ENCODE measurements around the gene GNL1.

The GNL1 gene

DNA sequence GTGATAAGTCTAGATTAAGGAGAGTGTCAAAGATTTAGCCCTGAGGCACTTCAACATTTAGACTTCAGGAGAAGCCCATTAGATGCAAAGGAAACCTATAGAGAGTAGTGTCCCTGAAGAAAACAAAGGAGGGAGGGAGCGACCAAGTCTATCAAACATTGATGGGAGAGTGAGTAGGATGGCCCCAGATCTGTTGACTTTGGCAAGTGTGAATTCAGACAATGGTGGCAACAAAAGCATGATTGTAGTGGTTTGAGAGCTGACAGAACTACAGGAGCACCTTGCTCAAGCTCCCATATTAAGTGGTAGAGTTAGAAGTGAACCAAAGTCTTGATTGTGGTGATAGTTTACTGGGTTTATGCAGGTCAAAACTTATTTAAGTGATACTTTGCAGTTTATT lies 14.0 kb upstream of the GNL1 start:
- in situ Hi-C loops (cut with MboI; ENCODE audit: low sequenced_read_pairs): no loop called here

GRCh38 chr6:30568245-30568644 lies 12.0 kb upstream of the GNL1 start:
- in situ Hi-C loops (cut with MboI; ENCODE audit: low sequenced_read_pairs): no loop called here

- in situ Hi-C loops (cut with MboI; ENCODE audit: low sequenced_read_pairs): no loop called here
Measured at GRCh38 chr6:30565772-30566171, 9.5 kb upstream of the GNL1 start.

DNA sequence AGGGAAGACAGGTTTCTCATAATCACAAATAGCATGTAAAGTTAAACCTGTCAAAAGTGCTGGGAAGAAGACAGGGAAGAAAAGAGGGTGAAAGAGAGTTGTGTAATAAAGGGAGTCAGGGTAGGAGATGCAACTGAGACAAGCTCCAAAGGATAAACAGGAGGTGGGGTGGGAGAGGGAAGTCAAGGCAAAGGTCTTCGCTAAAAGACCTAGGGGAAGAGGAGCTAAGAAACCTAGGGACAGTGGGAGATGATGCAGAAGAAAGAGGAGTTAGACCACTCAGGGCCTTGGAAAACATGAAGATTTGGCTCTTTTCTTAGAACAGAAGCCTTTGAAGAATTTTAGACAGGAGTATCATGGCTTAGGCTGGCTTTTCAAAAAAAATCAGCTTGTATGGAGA lies 7.8 kb upstream of the GNL1 start:
- in situ Hi-C loops (cut with MboI; ENCODE audit: low sequenced_read_pairs): no loop called here

- in situ Hi-C loops (cut with MboI; ENCODE audit: low sequenced_read_pairs): no loop called here
Measured at GRCh38 chr6:30562470-30563425, 6.5 kb upstream of the GNL1 start.

- in situ Hi-C loops (cut with MboI; ENCODE audit: low sequenced_read_pairs): no loop called here
Measured at GRCh38 chr6:30560930-30561329, 4.6 kb upstream of the GNL1 start.

DNA sequence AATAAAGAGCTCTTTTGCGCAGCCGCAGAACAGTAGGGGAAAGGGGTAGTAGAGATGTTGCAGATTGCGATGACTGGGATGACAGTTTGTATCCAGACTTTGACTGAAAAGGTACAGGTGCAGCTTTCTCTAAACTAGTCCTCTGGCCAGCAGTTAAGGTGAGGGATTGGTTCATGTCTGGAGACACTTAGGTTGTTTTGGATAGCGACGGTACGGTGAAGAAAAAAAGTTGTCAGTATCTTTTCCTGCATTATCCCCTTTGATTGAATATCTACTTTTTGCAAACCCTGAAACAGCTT lies 1.3 kb upstream of the GNL1 start:
- in situ Hi-C loops (cut with MboI; ENCODE audit: low sequenced_read_pairs): no loop called here

- in situ Hi-C loops (cut with MboI; ENCODE audit: low sequenced_read_pairs): no loop called here
Measured at GRCh38 chr6:30556906-30557682, 805 bp upstream of the GNL1 start, which contains the start of gene PRR3. TSS of gene PRR3 (plus strand) at chr6:30557295. CDS start at chr6:30557345, 50 bp downstream.

DNA sequence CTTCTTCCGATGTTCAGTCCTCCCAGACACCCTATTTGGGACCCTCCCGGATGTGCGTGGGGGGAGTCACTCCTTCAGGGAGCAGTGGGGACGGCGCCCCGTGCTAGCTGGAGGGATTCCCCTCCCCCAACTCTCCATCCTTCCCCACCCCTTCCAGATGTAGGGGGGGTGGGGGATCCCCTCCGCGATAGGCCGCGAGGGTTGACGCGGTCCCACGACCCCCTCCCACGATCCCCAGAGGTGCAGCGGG lies 548 bp downstream of the GNL1 start:
- in situ Hi-C loops (cut with MboI; ENCODE audit: low sequenced_read_pairs): no loop called here

DNA sequence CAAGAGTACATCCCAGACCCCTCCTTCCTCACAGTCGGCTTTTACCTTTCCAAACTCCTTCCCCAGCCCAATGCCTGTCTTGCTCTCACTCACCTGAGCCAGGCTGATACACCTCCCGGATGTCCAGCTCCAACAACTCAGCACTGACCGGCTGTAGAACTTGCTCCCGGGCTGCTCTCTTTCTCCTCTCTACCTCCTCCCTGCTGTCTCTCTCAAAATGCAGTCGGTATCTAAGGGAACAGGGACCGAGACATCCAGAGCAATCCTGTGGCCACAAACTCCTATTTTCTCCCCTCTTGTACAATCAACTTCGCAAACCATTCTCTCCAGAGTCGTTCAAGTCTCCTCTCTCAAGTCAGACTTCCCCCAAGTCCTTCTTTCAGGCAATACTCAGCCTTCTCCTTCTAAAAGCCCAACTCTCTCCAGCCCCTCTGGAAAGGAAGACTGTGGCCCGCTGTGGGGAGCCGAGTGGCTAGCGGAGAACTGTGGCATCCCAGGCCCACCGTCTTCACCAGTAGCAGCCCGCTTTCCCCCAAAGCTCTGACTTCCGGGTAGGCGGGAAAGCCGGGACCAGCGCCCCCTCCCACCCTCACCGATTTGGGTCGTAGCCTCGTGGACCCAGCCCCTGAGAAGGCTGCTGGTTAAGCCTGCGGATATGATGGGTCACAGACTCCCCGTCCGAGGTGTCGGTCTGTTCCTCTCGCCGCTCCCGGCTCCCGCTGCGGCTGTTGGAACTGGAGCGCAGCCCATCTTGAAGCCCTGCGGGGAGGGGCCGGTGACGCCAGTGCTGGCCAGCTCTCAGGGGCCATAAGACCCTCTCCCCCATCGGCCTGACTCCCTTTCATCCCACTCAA lies 1.1 kb downstream of the GNL1 start:
- in situ Hi-C loops (cut with MboI; ENCODE audit: low sequenced_read_pairs): no loop called here

DNA sequence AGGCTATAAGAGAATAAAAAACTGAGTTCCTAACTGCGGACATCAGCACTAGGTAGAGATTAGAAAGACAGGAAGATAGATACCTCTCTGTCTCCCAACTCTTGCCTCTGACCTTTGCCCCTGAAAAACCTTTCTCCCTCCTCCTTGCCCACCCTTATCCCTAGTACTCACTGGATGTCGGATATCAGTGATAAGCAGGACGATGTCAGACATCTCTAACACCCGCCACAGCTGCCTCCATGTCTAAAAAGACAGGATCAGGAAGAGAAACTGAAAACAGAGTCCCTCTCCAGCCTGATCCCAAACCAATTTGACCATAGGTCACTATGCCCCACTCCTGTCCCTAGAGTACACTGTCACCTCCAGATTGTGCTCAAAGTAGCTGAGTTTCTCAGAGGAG lies 1.9 kb downstream of the GNL1 start:
- in situ Hi-C loops (cut with MboI; ENCODE audit: low sequenced_read_pairs): no loop called here

- in situ Hi-C loops (cut with MboI; ENCODE audit: low sequenced_read_pairs): no loop called here
Measured at GRCh38 chr6:30548375-30548774, 7.9 kb downstream of the GNL1 start.

DNA sequence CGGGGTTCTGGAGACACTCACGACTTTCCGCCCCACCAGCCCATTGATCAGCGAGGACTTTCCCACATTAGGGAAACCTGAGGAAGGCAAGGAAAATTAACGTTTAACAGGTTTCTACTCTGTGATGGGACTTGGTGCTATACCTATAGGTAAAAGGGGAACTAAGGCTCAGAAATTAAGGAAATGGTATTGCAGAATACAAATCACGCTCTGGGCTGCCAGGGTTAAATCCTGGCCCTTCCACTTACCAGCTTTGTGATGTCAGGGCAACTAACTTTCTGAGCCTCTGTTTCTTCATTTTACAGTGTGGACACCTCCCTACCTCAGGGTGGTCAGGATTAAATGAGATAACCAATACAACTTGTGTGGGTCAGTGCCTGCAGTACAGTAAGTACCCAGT lies 8.8 kb downstream of the GNL1 start:
- in situ Hi-C loops (cut with MboI; ENCODE audit: low sequenced_read_pairs): no loop called here

GRCh38 chr6:30544666-30545272 lies 11.5 kb downstream of the GNL1 start:
- in situ Hi-C loops (cut with MboI; ENCODE audit: low sequenced_read_pairs): no loop called here

DNA sequence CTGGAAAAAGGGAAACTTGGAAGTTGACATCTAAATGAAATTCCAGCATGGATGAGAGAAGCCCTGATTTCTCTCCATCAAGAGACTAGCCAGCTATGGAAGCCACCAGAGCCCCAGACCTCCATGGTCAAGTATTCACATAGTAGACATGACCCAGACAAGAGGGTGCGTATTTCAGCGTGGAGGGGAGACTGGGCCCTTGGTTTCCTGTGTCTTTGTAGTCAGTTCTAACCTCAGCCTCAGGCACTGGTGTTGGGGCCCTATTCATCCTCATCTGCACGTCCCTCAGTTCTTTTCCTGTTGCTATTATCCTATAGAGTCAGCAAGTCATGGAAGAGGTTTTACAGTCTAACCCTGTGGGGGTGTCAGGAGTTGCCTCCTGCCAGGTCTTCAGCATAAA lies 12.5 kb downstream of the GNL1 start:
- in situ Hi-C loops (cut with MboI; ENCODE audit: low sequenced_read_pairs): no loop called here

GRCh38 chr6:30542915-30543314 lies 13.4 kb downstream of the GNL1 start:
- in situ Hi-C loops (cut with MboI; ENCODE audit: low sequenced_read_pairs): no loop called here

DNA sequence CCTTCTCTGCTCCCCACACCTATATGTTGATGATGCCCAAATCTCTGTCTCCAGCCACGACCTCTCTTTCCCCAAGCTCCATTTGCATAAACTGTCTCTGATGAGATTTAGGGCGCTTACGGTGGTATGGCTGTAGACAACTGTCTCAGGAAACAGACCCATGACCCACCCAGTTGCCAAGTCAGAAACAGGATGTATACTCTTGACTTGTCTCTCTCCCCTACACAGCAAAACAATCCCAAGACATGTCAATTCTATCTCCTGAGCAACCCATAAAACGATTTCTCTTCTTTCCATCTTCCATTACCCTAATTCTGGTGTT lies 13.9 kb downstream of the GNL1 start:
- in situ Hi-C loops (cut with MboI; ENCODE audit: low sequenced_read_pairs): no loop called here

DNA sequence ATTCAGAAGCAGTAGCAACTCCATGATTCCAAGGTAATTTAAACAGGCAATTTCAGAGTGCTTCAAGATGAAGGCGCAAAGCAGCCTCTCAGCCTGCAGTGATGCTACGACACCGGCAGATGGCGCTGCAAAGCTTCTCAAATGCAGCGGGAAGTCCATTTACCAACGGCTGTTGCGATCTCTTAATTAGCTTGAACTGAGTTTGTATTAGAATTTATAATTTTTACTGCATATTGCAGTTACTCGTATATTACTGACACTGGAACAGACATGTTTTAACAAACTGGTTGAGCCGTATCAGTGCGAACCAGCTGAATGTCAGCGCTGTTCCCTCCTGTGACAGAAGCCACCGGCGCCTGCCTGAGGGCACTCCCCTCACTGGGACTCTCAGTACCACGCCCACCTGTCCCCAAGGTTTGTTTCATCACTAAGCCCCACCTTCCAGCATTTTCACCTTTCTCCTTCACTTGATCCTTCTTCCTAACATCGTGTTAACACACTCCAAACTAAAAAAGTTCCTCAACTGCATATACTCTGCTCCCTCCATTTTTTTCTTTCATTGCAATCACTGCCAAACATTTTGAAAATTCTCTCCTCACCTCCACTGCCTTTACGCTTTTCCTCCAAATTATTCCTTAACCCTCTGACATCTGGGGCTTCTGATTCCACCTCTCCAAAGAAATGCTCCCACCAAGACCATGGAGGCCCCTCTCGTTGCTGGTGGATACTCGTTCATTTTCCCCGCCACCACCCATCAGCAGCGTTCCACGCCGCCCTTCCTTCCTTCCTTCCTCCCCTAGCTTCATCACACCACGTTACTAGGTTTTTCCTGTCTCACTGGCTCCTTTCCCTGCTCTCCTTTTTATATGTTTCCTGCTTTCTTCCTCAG lies 14.5 kb downstream of the GNL1 start:
- in situ Hi-C loops (cut with MboI; ENCODE audit: low sequenced_read_pairs): no loop called here

GRCh38 chr6:30537931-30538330 lies 18.4 kb downstream of the GNL1 start:
- in situ Hi-C loops (cut with MboI; ENCODE audit: low sequenced_read_pairs): no loop called here

Measured in HL-60/S4 treated with retinoic acid at 250 ng/mL for 4 days and 3 days (cell line).